Ascending aorta (tissue), 2 donors: ENCODE measurements around the gene B3GAT3. TPM values are rescaled to one million over a fixed set of nuclear protein-coding genes. Genes with fewer than 3 reads are reported as not detected.

Experiments used
- DNase-seq, 2 donors: peaks; one replicate each; pipeline ENCODE4 v3.0.0-alpha.2; 2019; ENCODE audit warnings: low spot score in 2 of 2
- H3K27ac ChIP-seq, 2 donors: fragments of 200-600 bp; sonication (generic); one replicate each; pipeline ENCODE4 v1.5.1; 2016 to 2017; ENCODE audit warnings: mild to moderate bottlenecking in 1 of 2
- H3K27me3 ChIP-seq: fragments of 200-600 bp; sonication (generic); one replicate; pipeline ENCODE4 v1.5.1; 2017
- H3K36me3 ChIP-seq, 2 donors: fragments of 200-600 bp; sonication (generic); one replicate each; pipeline ENCODE4 v1.5.1; 2016
- H3K4me1 ChIP-seq, 2 donors: fragments of 200-600 bp; sonication (generic); one replicate each; pipeline ENCODE4 v1.5.1; 2016 to 2017; ENCODE audit warnings: mild to moderate bottlenecking in 1 of 2
- H3K4me3 ChIP-seq, 2 donors: fragments of 200-600 bp; sonication (generic); one replicate each; pipeline ENCODE4 v1.5.1; 2016 to 2017; ENCODE audit warnings: mild to moderate bottlenecking in 1 of 2
- H3K9me3 ChIP-seq, 2 donors: fragments of 200-600 bp; sonication (generic); one replicate each; pipeline ENCODE4 v1.5.1; 2016
- CTCF ChIP-seq, 3 experiments: fragments of 200-600 bp in 2 of 3; fragments of 450-650 bp in 1 of 3; sonication (generic) in 2 of 3; IDR thresholded peaks; one replicate each; pipeline ENCODE4 v1.5.1; 2016 to 2019; ENCODE audit warnings: antibody characterized with exemption in 3 of 3, mild to moderate bottlenecking in 1 of 3, moderate library complexity in 1 of 3
- intact Hi-C: fragments of 100-400 bp; cut with DNase I; formaldehyde crosslinking; loops from one replicate; pipeline ENCODE4 v1.15.1; 2023
- total RNA-seq: library from RNA; depleted of rRNA; stranded (reverse); fragments of >200 nt; gene quantifications from one replicate; pipeline ENCODE4 v1.1.0, GENCODE V29; 2016

Gene B3GAT3
- total RNA-seq, 1 donor from 2014 or later: 61.3 TPM

GRCh38 chr11:62614275-62614674 is 7.5 kb downstream of the B3GAT3 start:
- no peak for DNase-seq
- H3K27me3 ChIP-seq: no peaks in the 10 kb centered on the region
- intact Hi-C loops: loop anchor here (5.0 kb wide), 1 partner anchor 218 kb away; the partner anchor contains the start of genes STX5 and TEX54
- no peak overlapping the region for H3K4me3 ChIP-seq
- peaks cover 27 to 38% of the 10 kb centered on the region in 2 donors for H3K36me3 ChIP-seq
- peak overlapping the region; percentile 98 to 99 for H3K27ac ChIP-seq
- no peak for TF ChIP-seq CTCF (IDR thresholded peaks at IDR 0.05)
- peaks cover 11 to 27% of the 10 kb centered on the region in 2 donors for H3K4me1 ChIP-seq
- no peaks in the 10 kb centered on the region for H3K9me3 ChIP-seq

- intact Hi-C loops: loop anchor here (1.0 to 5.0 kb wide), 4 partner anchors 8 to 219 kb away; partner anchors contain the start of genes B3GAT3, C11orf98, CSKMT and INTS5
- TF ChIP-seq CTCF (IDR thresholded peaks at IDR 0.05): no peak
- H3K27me3 ChIP-seq: no peaks in the 10 kb centered on the region
- H3K9me3 ChIP-seq: no peaks in the 10 kb centered on the region
- DNase-seq: peak in 1 of 2 donors; percentile 80
- peaks cover 11 to 27% of the 10 kb centered on the region in 2 donors for H3K4me1 ChIP-seq
- peak overlapping the region; percentile 82 to 92 for H3K4me3 ChIP-seq
- peak overlapping the region; percentile 98 to 99 for H3K27ac ChIP-seq
- peaks cover 34 to 44% of the 10 kb centered on the region in 2 donors for H3K36me3 ChIP-seq
Observed at GRCh38 chr11:62613291-62613778, 8.5 kb downstream of the B3GAT3 start.

GRCh38 chr11:62612366-62613290 is 9.2 kb downstream of the B3GAT3 start, which contains the start of the genes EML3 and ROM1:
EML3 (minus strand) TSS chr11:62612775; CDS start chr11:62612457, 318 bp downstream.
ROM1 (plus strand) TSS chr11:62613257; CDS start chr11:62613282, 25 bp downstream.
- Histone ChIP-seq H3K27ac (peak within 1 kb of the TSS; percentile 98 to 99), H3K36me3 (peaks cover 40 to 49% of the 10 kb centered on the region in 2 donors), H3K27me3 (no peaks in the 10 kb centered on the region), H3K4me3 (peak within 1 kb of the TSS; percentile 82 to 92), H3K9me3 (no peaks in the 10 kb centered on the region), H3K4me1 (peaks cover 11 to 27% of the 10 kb centered on the region in 2 donors)
- intact Hi-C loops: loop anchor here (1.0 to 5.0 kb wide), 6 partner anchors 9 to 220 kb away; partner anchors contain the start of genes B3GAT3, C11orf98, CSKMT and INTS5
- peak; percentile 73 to 95 (median 87) for TF ChIP-seq CTCF (IDR thresholded peaks at IDR 0.05)
- peak; percentile 81 to 97 for DNase-seq

- Histone ChIP-seq H3K4me1 (peaks cover 11 to 27% of the 10 kb centered on the region in 2 donors), H3K4me3 (peak overlapping the region; percentile 82 to 92), H3K9me3 (no peaks in the 10 kb centered on the region), H3K36me3 (peaks cover 45 to 50% of the 10 kb centered on the region in 2 donors), H3K27ac (peak overlapping the region; percentile 98 to 99), H3K27me3 (no peaks in the 10 kb centered on the region)
- peak in 1 of 2 donors; percentile 78 for DNase-seq
- intact Hi-C loops: loop anchor here (1.0 to 5.0 kb wide), 5 partner anchors 10 to 220 kb away; partner anchors contain the start of genes C11orf98, CSKMT, INTS5 and STX5
- no peak for TF ChIP-seq CTCF (IDR thresholded peaks at IDR 0.05)
Observed at GRCh38 chr11:62611705-62612365, 10.0 kb downstream of the B3GAT3 start.
